Activated effector memory CD4-positive, alpha-beta T cell treated with Interleukin-2 at 50 U/mL for 16 hours (primary cell): Measurements from ENCODE around the gene ARHGAP23.
A peak's percentile ranks its signal among the peaks of the same experiment; 100 is the strongest.
"Not testable (repeated sequence)": the region's sequence is repeated elsewhere in the genome, so short reads cannot be mapped to it uniquely, and the experiment has no call there.

ENCODE experiments used
- DNase-seq: peaks from one replicate; pipeline ENCODE4 v3.0.0-alpha.2; 2020

ARHGAP23 gene

DNA sequence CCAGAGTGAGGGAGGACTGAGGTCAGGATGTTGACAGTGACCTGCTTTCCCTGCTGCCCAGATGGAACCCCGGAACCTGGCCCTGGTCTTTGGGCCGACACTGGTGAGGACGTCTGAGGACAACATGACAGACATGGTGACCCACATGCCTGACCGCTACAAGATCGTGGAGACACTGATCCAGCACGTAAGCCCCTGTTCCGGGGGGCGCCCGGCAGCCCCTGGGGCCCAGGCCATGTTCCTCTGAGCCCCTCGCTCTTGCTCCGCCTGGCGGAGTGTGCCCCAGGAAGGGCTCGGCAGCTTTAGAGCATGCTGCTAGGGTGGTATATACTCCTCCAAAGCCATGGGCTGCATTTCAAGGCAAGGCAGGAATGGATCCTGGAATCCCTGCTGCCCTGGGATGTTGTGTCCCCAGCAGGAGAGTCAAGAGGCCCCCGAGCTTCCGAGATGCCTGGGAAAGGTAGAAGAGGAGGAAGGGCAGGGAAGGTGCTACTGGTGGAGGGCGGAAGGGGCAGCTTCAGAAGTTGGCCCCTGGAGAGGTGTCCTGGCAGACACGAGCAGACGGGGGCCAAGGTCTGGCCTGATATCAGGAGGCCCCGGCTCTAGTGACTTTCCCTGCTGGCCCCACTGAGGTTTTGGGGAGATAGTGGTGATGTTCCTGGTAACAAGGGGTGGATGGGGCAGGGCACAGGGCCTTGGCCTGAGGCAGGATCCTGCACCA, 63.2 kb downstream of the ARHGAP23 start:
- DNase-seq: not testable (repeated sequence)

DNA sequence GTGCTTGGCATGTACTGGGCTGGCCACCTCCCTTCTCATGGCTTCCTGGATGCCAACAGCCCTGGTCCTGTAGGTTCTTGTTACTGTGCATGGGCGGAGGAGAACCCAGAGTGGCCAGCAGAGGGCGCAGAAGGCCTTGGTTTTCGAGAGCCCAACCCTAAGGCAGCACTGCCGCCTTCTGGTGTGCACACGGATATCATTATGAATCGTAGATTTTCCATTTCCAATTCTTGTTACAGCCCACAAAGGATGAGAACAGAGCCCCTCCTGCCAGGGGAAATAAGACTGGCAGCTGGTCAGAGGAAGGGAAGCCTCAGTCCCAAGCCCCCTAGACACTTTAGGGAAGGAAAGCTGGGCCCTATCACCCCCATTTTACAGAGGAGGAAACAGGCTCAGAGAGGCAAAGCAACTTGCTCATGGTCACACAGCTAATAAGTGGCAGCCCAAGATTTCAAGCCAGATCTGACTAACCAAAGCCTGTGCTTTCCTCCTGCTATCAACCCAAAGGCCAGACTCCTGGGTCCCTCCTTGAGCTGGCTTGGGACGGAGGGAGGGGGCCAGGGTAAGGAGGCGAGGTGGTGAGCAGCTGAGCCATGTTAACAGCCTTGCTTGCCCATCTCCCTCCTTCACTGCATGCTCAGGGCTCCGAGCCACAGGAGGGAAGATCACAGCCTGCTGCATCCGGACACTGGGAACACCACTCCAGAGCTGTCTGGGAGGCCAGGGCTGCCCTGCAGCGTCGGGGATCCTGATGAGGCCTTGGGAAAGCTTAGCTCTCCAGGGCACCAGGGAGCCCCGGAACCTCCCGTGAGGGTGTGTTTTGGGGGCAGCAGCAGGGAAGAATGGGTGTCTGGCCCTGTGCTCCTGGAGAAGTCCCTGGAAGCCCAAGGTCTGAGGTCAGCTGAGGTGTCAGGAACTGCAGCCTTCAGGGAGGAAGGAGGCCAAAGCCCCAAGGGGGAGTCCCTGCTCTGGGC, 64.1 kb downstream of the ARHGAP23 start:
- peak; percentile 78 for DNase-seq

GRCh38 chr17:38494152-38494551, 65.9 kb downstream of the ARHGAP23 start:
- not testable (repeated sequence) for DNase-seq

GRCh38 chr17:38497656-38498055, 69.4 kb downstream of the ARHGAP23 start:
- DNase-seq: not testable (repeated sequence)

GRCh38 chr17:38498353-38498752, 70.1 kb downstream of the ARHGAP23 start:
- no peak for DNase-seq

- DNase-seq: not testable (repeated sequence)
Observed at GRCh38 chr17:38499230-38499629, 71.0 kb downstream of the ARHGAP23 start.

- not testable (repeated sequence) for DNase-seq
Observed at GRCh38 chr17:38501718-38502117, 73.5 kb downstream of the ARHGAP23 start.

DNA sequence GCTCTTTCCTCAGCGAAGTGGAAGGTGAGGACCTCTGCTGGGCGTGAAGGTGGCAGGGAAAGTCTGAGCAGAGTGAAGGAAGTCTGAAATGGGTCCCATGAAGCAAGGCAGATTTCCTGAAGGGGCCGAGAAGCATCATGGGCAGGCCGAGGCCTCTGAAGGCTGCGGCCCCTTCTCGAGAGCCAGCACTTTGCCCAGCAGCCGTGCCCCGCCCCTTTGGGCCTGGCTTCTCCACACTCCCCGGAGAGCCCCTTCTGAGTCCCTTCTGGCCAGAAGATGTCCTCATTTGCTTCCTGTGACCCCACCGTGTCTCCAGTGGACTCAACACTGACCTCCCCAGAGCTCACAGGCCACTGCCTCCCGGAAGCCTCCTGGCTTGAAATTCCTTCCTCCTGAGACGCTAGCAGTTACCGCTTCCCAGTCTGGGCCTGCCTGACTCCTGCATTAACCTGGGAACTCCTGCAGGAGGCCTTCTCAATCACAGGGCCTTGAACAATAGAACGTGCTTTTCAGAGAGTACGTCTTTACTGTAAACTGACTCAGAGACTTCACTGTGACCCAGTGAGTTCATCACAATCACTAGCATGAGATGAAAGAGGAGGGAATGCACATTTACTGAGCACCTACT, 75.1 kb downstream of the ARHGAP23 start:
- DNase-seq: not testable (repeated sequence)

DNA sequence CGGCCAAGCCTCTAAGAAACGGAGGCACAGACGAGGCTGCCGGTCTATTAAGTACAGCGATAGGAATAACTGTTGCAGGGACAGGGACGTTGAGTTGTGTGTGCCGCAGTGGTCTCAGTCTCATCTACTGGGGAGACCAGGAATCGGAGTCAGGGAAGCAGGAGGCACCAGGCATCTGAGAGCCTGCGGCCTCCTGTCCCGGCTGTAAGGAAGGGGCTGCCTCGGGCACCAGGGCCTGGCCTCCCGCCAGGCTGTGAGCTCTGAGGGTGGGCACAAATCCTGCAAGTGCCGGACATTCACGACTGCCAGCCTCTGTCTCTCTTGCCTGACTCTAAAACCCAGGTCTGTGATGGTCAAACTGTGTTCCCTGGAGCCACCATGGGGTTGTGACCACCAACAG, 76.0 kb downstream of the ARHGAP23 start:
- DNase-seq: no peak

- DNase-seq: no peak
Observed at GRCh38 chr17:38507436-38507835, 79.2 kb downstream of the ARHGAP23 start.

DNA sequence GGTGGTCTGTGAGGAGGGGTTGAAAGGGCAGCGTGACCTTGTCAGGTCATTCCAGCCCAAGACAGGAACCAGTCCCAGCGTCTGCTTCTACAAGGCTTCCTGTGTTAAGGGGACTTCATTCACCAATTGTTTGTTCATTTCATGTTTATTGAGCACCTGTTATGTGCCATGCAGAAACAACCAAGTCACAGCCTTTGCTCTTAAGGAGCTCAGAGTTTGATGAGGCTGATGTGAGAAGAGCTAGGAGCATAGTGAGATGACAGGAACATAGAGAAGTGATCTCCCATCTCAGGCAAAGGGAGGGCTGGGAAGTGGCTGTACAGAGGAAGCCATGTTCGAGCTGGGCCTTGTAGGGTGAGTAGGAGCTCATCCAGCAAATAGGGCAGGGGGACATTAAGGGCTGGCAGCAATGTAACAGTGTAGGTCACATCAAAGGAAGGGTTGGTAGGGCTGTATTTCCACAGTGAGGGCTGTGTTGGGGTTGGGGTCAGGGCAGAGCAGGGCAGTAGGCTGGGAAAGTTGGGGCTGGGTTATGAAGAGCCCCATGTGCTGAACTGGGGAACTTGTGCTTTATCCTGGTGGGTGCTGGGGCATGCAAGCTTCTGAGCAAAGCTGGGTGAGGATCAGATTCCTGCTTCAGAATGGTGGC, 79.8 kb downstream of the ARHGAP23 start:
- no peak for DNase-seq

GRCh38 chr17:38508570-38508950, 80.3 kb downstream of the ARHGAP23 start:
- DNase-seq: no peak

DNA sequence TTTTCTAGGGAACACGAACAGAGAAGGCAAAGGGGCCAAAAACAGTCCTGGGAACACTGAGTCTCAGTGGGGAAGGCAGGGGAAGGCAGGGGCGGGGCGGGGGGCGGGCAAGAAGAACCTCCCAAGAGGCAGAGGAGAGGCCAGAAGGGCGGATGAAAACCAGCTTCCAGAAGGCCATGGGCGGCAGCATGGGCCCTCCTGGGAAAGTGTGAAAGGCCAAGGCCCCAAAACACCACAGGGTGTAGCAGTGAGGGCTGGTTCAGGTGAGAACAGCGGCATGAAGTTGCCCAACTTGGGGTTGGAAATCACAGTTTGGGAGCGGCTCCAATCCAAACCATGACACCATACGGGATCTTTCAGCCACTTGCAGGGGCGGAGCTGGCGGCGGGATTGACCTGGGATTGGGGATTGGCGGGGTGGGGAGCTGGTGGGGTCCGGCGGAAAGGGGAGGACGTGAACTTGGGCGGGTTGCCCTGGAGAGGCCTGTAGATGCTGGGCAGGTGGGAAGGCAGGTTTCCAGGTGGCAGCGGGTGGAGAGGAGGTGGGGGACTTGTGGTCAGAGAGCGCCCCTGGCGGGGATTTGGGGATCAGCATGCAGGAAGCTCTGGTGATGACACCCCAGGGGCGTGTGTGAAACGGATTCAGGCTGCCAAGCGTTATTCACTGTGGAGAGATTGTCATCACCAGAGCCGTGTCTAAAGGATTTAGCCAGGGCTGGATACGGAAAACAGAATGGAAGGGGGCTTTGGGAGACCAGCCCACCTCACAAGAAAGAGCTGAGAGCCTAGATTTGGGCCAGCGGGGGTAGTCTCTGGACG, 80.9 kb downstream of the ARHGAP23 start:
- DNase-seq: peak; percentile 48

DNA sequence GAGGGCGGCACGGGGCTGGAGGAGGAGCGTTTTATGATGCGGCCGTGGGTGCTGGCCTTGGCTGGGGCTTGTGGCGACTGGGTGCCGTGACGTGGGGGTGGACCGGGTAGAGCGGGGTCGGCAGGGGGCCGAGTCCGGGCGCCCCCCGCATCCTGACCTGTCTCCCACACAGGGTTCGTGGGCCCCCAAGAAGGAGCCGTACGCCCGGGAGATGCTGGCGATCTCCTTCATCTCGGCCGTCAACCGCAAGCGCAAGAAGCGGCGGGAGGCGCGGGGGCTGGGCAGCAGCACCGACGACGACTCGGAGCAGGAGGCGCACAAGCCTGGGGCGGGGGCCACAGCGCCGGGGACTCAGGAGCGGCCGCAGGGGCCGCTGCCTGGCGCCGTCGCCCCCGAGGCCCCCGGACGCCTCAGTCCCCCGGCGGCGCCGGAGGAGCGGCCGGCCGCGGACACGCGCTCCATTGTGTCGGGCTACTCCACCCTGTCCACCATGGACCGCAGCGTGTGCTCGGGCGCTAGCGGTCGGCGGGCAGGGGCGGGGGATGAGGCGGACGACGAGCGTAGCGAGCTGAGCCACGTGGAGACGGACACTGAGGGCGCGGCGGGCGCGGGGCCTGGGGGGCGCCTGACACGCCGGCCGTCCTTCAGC, 81.6 kb downstream of the ARHGAP23 start:
- DNase-seq: no peak

- no peak for DNase-seq
Observed at GRCh38 chr17:38510421-38511149, 82.3 kb downstream of the ARHGAP23 start.

DNA sequence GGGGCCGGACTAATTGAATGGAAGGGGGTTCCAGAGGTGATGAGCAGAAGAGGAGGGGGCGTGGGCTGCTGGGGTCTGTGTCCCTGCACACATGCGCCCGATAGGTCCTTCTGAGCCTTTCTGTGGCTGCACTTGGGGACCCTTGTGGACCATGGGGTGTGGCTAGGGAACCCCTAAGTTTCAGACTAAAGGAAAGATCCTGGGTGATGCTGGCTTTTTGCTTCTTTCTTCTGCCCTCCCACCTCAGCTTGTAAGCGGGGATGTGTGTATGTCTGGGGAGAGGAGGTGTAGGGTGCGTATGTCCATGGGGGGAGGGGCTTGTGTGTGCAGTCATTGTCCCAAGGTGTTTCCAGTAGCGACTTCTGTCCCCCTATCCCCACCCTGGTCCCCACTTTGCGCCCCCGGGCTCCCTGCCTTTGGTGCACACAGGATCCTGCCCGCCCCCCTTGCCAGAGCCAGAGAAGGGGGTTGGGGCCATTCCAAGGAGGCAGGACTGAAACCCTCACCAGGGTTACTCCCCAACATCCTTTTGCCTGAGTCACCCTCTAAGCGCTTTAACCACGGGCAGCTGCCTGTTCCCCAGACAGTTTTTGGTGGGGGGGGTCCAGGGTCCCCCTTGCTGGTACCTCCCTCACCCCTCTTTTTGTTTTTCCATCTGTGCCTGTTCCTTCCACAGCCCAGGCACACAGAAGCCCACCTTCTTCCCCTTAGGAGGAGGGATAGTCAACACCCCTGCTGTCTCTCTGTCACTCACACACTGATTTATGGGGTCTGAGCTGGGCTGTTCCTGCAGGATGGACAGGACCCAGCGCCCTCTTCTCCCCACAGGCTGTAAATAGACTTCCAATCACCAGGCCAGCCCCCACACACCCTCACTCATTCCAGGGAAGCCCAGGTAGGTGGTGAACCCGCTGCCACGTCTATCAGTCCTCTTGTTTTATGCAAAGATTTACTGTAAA, 83.2 kb downstream of the ARHGAP23 start:
- DNase-seq: no peak

DNA sequence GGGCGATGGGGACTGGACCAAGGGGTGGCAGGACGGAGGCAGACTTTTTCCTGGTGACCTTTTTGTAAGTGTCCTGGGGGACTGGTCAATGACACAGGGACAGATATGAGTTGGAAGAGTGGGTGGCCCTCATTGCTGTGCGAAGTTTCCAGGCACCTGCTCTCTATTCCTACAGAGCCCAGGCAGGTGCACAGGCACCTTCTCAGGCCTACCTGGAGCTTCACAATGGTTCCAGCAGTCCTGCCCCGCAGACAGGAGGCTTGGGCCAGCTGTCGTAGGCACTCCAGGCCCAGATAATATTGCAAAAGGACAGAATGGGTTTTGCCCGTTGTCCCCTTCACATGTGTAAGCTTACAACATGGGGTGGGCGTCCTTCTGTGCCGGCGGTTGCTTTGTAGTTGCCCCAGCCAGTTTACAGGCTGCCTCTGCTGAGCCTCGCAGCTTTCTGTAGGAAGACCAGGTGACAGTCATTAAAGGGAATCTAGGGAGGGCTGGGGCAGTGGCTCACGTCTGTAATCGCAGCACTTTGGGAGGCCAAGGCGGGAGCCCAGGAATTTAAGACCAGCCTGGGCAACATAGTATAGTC, 84.3 kb downstream of the ARHGAP23 start:
- DNase-seq: no peak

DNA sequence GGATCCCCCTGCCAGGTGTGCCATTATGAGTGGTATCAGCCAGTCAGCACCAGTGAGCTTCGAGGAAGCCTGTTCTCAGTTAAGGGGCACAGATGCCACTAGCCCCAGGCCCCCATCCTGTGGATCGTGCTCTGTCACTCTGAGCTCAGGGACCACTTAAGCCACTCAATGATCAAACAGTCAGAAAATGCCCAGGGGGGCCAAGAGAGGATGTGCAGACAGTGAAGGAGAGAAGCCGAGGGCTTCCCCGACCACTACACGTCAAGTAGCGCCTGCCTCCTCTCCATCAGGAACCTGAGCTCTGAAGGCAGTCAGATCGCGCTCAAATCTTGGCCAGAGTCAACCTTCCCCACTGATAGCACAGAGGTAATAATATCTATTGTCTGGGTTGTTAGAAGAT, 98.3 kb downstream of the ARHGAP23 start:
- DNase-seq: not testable (repeated sequence)

DNA sequence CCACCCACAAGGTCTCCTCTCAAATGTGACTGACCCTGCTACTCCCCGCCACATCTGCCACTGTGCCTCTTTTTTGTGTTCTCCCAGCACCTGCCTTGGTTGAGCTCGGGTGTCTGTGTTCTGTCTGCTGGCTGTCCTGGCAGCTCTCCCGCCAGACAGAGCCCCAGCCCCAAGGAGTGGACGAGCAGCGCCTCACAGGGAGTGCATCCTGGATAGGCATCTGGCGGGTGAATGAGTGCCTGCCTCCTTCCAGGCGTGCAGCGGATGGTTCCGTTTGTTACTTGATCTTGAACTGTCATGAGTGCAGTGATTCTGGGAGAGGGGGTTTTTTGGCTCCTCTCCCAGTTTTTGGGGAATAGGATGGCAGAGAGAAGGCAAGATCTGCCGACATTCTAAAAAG, 99.9 kb downstream of the ARHGAP23 start:
- DNase-seq: not testable (repeated sequence)
